Measurements from ENCODE around the gene TIFAB.

The TIFAB gene

DNA sequence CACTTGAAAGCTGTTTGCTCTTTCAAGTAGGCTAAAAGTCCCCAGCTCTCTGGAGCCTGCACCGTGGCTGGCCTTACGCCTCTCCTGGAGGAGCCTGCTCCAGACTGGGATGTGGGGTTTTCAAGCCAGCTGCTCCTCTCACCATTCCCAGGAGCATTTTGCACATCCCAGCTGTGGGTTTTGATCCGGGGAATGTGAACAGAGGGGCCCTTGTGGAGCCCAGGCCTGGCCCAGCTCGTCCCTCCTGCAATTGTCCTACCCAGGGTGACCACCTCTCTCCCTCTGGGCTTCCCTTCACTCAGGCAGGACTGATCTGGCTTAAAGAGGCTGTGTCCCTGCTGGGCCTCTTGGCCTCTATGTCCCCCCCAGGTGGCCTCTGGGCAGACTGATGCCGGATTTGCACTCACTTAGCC, 32.5 kb upstream of the TIFAB start:
- no peak overlapping the region for H3K4ac ChIP-seq (ENCODE audit: low read depth in 1 of 2, low read length in 2 of 2)
- H3K18ac ChIP-seq (ENCODE audit: low read depth in 1 of 2, low read length in 2 of 2): no peak overlapping the region
- peaks cover 12% of the 10 kb centered on the region for H3K4me1 ChIP-seq (ENCODE audit: control insufficient read depth, insufficient read depth, low read depth, low read length)
- no peak overlapping the region for H2AFZ ChIP-seq (ENCODE audit: low read depth, low read length)
- no peak overlapping the region for H2BK12ac ChIP-seq (ENCODE audit: low read length in 2 of 2)
- H2BK5ac ChIP-seq (ENCODE audit: low read depth, low read length, poor library complexity, severe bottlenecking): no peak overlapping the region
- no peaks in the 10 kb centered on the region for H3K9me3 ChIP-seq (ENCODE audit: control insufficient read depth, low read length)
- WGBS: 43% methylated on average over 5 of the region's 5 CpGs
- no peak overlapping the region for H2BK15ac ChIP-seq (ENCODE audit: low read depth, poor library complexity, severe bottlenecking)
- no peak overlapping the region for H4K8ac ChIP-seq (ENCODE audit: low read length)
- no peak overlapping the region for H3K27ac ChIP-seq (ENCODE audit: low read length, poor library complexity, severe bottlenecking)
- H3K23ac ChIP-seq (ENCODE audit: low read length in 2 of 2): no peak overlapping the region
- no peak overlapping the region for H3K9ac ChIP-seq (ENCODE audit: low read length)
- H4K91ac ChIP-seq (ENCODE audit: low read length): no peak overlapping the region
- no peaks in the 10 kb centered on the region for H3K36me3 ChIP-seq (ENCODE audit: control insufficient read depth in 1 of 2, insufficient read depth in 2 of 2, low read depth in 1 of 2, low read length in 2 of 2)
- no peak overlapping the region for H2BK120ac ChIP-seq (ENCODE audit: low read depth, low read length)
- H3K14ac ChIP-seq (ENCODE audit: low read length in 2 of 2): no peak overlapping the region
- no peaks in the 10 kb centered on the region for H3K79me1 ChIP-seq (replicated peaks; ENCODE audit: low read length, poor library complexity, severe bottlenecking)
- no peak overlapping the region for H2AK5ac ChIP-seq (ENCODE audit: low read length, severe bottlenecking)
- H3K4me2 ChIP-seq (ENCODE audit: low read length, poor library complexity, severe bottlenecking): no peak overlapping the region
- no peak for DNase-seq
- H3K27me3 ChIP-seq (ENCODE audit: control insufficient read depth in 1 of 2, insufficient read depth in 1 of 2, low read length in 2 of 2): peaks cover 71 to 85% of the 10 kb centered on the region in 2 experiments
- H3K4me3 ChIP-seq (ENCODE audit: insufficient read depth in 1 of 2, low read depth in 1 of 2, low read length in 2 of 2): no peak overlapping the region

- no peak overlapping the region for H4K8ac ChIP-seq (ENCODE audit: low read length)
- H2AK5ac ChIP-seq (ENCODE audit: low read length, severe bottlenecking): no peak overlapping the region
- no peak overlapping the region for H3K18ac ChIP-seq (ENCODE audit: low read depth in 1 of 2, low read length in 2 of 2)
- H2BK15ac ChIP-seq (ENCODE audit: low read depth, poor library complexity, severe bottlenecking): no peak overlapping the region
- H3K36me3 ChIP-seq (ENCODE audit: control insufficient read depth in 1 of 2, insufficient read depth in 2 of 2, low read depth in 1 of 2, low read length in 2 of 2): no peaks in the 10 kb centered on the region
- no peak overlapping the region for H4K91ac ChIP-seq (ENCODE audit: low read length)
- no peak overlapping the region for H2BK120ac ChIP-seq (ENCODE audit: low read depth, low read length)
- no peak overlapping the region for H3K4ac ChIP-seq (ENCODE audit: low read depth in 1 of 2, low read length in 2 of 2)
- H2BK12ac ChIP-seq (ENCODE audit: low read length in 2 of 2): no peak overlapping the region
- no peak overlapping the region for H3K27ac ChIP-seq (ENCODE audit: low read length, poor library complexity, severe bottlenecking)
- WGBS: 70% methylated on average over 1 of the region's 1 CpG
- no peak overlapping the region for H3K4me2 ChIP-seq (ENCODE audit: low read length, poor library complexity, severe bottlenecking)
- no peak overlapping the region for H2BK5ac ChIP-seq (ENCODE audit: low read depth, low read length, poor library complexity, severe bottlenecking)
- no peak overlapping the region for H2AFZ ChIP-seq (ENCODE audit: low read depth, low read length)
- no peaks in the 10 kb centered on the region for H3K79me1 ChIP-seq (replicated peaks; ENCODE audit: low read length, poor library complexity, severe bottlenecking)
- no peak overlapping the region for H3K23ac ChIP-seq (ENCODE audit: low read length in 2 of 2)
- H3K4me1 ChIP-seq (ENCODE audit: control insufficient read depth, insufficient read depth, low read depth, low read length): peaks cover 3% of the 10 kb centered on the region
- H3K27me3 ChIP-seq (ENCODE audit: control insufficient read depth in 1 of 2, insufficient read depth in 1 of 2, low read length in 2 of 2): peaks cover 74 to 85% of the 10 kb centered on the region in 2 experiments
- H3K9me3 ChIP-seq (ENCODE audit: control insufficient read depth, low read length): no peaks in the 10 kb centered on the region
- no peak overlapping the region for H3K9ac ChIP-seq (ENCODE audit: low read length)
- no peak for DNase-seq
- H3K4me3 ChIP-seq (ENCODE audit: insufficient read depth in 1 of 2, low read depth in 1 of 2, low read length in 2 of 2): no peak overlapping the region
- no peak overlapping the region for H3K14ac ChIP-seq (ENCODE audit: low read length in 2 of 2)
Measured at GRCh38 chr5:135483254-135483653, 31.1 kb upstream of the TIFAB start.

- DNase-seq: no peak
- Histone ChIP-seq H3K4ac (ENCODE audit: low read depth in 1 of 2, low read length in 2 of 2) (no peak overlapping the region), H3K27ac (ENCODE audit: low read length, poor library complexity, severe bottlenecking) (no peak overlapping the region), H3K4me1 (ENCODE audit: control insufficient read depth, insufficient read depth, low read depth, low read length) (no peaks in the 10 kb centered on the region), H3K9ac (ENCODE audit: low read length) (no peak overlapping the region), H3K9me3 (ENCODE audit: control insufficient read depth, low read length) (no peaks in the 10 kb centered on the region), H3K4me2 (ENCODE audit: low read length, poor library complexity, severe bottlenecking) (no peak overlapping the region), H3K14ac (ENCODE audit: low read length in 2 of 2) (no peak overlapping the region), H2BK15ac (ENCODE audit: low read depth, poor library complexity, severe bottlenecking) (no peak overlapping the region), H3K18ac (ENCODE audit: low read depth in 1 of 2, low read length in 2 of 2) (no peak overlapping the region), H2BK5ac (ENCODE audit: low read depth, low read length, poor library complexity, severe bottlenecking) (no peak overlapping the region), H2AK5ac (ENCODE audit: low read length, severe bottlenecking) (no peak overlapping the region), H4K91ac (ENCODE audit: low read length) (no peak overlapping the region), H3K79me1 (replicated peaks; ENCODE audit: low read length, poor library complexity, severe bottlenecking) (no peaks in the 10 kb centered on the region), H4K8ac (ENCODE audit: low read length) (no peak overlapping the region), H2BK120ac (ENCODE audit: low read depth, low read length) (no peak overlapping the region), H3K23ac (ENCODE audit: low read length in 2 of 2) (no peak overlapping the region), H3K4me3 (ENCODE audit: insufficient read depth in 1 of 2, low read depth in 1 of 2, low read length in 2 of 2) (no peak overlapping the region), H2BK12ac (ENCODE audit: low read length in 2 of 2) (no peak overlapping the region), H2AFZ (ENCODE audit: low read depth, low read length) (no peak overlapping the region), H3K27me3 (ENCODE audit: control insufficient read depth in 1 of 2, insufficient read depth in 1 of 2, low read length in 2 of 2) (peaks cover 74 to 84% of the 10 kb centered on the region in 2 experiments), H3K36me3 (ENCODE audit: control insufficient read depth in 1 of 2, insufficient read depth in 2 of 2, low read depth in 1 of 2, low read length in 2 of 2) (no peaks in the 10 kb centered on the region)
- 74% methylated on average over 9 of the region's 9 CpGs for WGBS
Measured at GRCh38 chr5:135482381-135482933, 30.3 kb upstream of the TIFAB start.

DNA sequence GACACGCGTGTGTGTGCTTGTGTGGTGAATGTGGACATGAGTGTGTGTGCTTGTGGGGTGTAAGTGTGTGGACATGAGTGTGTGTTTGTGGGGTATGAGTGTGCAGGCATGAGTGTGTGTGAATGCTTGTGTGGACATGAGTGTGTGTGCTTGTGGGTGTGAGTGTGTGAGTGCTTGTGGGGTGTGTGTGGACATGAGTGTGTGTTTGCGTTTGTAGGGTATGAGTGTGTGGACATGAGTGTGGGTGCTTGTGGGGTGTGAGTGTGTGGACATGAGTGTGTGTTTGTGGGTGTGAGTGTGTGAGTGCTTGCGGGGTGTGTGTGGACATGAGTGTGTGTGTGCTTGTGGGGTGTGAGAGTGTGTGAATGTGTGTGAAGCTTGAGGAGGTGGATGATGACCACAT, 29.8 kb upstream of the TIFAB start:
- no peaks in the 10 kb centered on the region for H3K9me3 ChIP-seq (ENCODE audit: control insufficient read depth, low read length)
- no peak overlapping the region for H2BK15ac ChIP-seq (ENCODE audit: low read depth, poor library complexity, severe bottlenecking)
- H2BK120ac ChIP-seq (ENCODE audit: low read depth, low read length): no peak overlapping the region
- peak overlapping the region in 1 of 2 experiments; percentile 61 for H3K14ac ChIP-seq (ENCODE audit: low read length in 2 of 2)
- no peak overlapping the region for H2AFZ ChIP-seq (ENCODE audit: low read depth, low read length)
- H4K8ac ChIP-seq (ENCODE audit: low read length): no peak overlapping the region
- peaks cover 72 to 84% of the 10 kb centered on the region in 2 experiments for H3K27me3 ChIP-seq (ENCODE audit: control insufficient read depth in 1 of 2, insufficient read depth in 1 of 2, low read length in 2 of 2)
- H3K23ac ChIP-seq (ENCODE audit: low read length in 2 of 2): no peak overlapping the region
- H3K4ac ChIP-seq (ENCODE audit: low read depth in 1 of 2, low read length in 2 of 2): no peak overlapping the region
- H3K4me3 ChIP-seq (ENCODE audit: insufficient read depth in 1 of 2, low read depth in 1 of 2, low read length in 2 of 2): no peak overlapping the region
- no peak for DNase-seq
- H3K18ac ChIP-seq (ENCODE audit: low read depth in 1 of 2, low read length in 2 of 2): no peak overlapping the region
- no peak overlapping the region for H2AK5ac ChIP-seq (ENCODE audit: low read length, severe bottlenecking)
- no peaks in the 10 kb centered on the region for H3K36me3 ChIP-seq (ENCODE audit: control insufficient read depth in 1 of 2, insufficient read depth in 2 of 2, low read depth in 1 of 2, low read length in 2 of 2)
- no peak overlapping the region for H3K27ac ChIP-seq (ENCODE audit: low read length, poor library complexity, severe bottlenecking)
- no peaks in the 10 kb centered on the region for H3K79me1 ChIP-seq (replicated peaks; ENCODE audit: low read length, poor library complexity, severe bottlenecking)
- WGBS: 93% methylated on average over 4 of the region's 4 CpGs
- H2BK12ac ChIP-seq (ENCODE audit: low read length in 2 of 2): no peak overlapping the region
- H3K4me2 ChIP-seq (ENCODE audit: low read length, poor library complexity, severe bottlenecking): no peak overlapping the region
- no peak overlapping the region for H2BK5ac ChIP-seq (ENCODE audit: low read depth, low read length, poor library complexity, severe bottlenecking)
- H4K91ac ChIP-seq (ENCODE audit: low read length): no peak overlapping the region
- H3K9ac ChIP-seq (ENCODE audit: low read length): no peak overlapping the region
- no peaks in the 10 kb centered on the region for H3K4me1 ChIP-seq (ENCODE audit: control insufficient read depth, insufficient read depth, low read depth, low read length)
